GM19025 (cell line): Measurements from ENCODE around the gene TRIO.

Experiments used
- ATAC-seq: cut with Tn5 transposase; IDR thresholded peaks from one replicate; pipeline ENCODE4 v1.9.1; 2021; ENCODE audit warnings: mild to moderate bottlenecking, low read depth, moderate library complexity; ENCODE audit not compliant: unreplicated experiment

Gene TRIO

GRCh38 chr5:14439087-14439871, 296.1 kb downstream of the TRIO start:
- no peak for ATAC-seq

GRCh38 chr5:14440223-14440581, 297.1 kb downstream of the TRIO start:
- no peak for ATAC-seq

DNA sequence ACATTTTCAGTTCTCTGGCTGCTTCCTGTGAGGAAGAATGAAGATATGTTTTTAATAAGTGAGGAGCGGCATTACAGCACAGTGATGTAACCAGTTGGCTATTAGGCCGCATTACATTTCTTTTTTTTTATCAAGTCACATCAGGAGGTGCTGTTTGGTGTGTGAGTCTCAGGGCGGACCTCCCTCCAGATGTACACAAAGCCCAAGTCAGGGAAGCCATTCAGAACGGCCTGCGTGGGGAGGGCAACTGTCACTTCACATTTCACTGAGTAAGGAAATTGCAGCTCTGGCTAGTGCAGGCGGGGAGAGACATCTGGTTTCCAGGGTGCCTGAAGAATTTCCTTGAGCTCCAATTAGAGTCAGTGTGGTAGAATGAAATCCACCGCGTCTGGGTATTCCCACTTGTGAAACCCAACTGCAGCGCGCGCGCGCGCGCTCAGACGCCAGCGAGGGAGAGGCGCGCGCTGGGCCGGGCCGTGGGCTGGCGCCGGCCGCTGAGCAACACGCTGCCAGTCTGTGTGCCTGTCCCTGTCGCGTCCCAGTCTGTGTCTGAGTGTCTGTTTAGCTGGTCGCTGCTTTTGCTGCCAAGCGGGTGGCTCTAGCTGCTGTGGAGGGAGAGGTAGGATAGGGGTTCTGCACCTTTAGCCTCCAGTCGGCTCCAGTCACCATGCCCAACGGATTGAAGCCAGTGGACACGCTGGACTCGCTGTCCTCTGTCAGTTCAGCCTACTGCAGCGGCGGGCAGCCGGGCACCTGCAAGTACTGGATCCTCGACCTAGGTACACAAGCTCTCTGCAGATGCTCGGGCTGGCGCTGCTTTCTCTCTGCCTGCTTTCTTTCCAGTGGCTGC, 297.7 kb downstream of the TRIO start:
- no peak for ATAC-seq

- ATAC-seq = no peak
Observed at GRCh38 chr5:14441641-14442040, 298.5 kb downstream of the TRIO start.

- ATAC-seq = no peak
Observed at GRCh38 chr5:14442536-14442935, 299.4 kb downstream of the TRIO start.

DNA sequence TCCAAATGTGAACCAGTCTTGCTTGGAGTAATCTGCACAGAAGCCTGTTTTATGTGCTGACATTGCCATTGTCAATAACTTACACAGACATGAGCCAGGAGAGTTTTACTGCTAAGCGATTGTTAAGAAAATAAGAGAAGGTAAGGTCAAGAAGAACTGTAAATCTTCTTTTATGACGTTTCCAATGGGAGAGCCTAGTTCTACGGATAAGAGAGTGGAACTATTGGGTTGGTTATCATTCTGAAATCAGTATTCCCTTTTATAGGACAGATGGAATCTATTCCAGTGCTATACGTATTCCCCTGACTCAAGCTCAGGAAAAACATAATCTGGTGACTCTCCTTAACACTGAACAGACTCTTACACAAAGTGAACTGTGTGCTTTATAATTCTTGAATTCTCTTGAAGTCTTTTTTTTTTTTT, 300.5 kb downstream of the TRIO start:
- no peak for ATAC-seq

- no peak for ATAC-seq
Observed at GRCh38 chr5:14444161-14444560, 301.0 kb downstream of the TRIO start.

DNA sequence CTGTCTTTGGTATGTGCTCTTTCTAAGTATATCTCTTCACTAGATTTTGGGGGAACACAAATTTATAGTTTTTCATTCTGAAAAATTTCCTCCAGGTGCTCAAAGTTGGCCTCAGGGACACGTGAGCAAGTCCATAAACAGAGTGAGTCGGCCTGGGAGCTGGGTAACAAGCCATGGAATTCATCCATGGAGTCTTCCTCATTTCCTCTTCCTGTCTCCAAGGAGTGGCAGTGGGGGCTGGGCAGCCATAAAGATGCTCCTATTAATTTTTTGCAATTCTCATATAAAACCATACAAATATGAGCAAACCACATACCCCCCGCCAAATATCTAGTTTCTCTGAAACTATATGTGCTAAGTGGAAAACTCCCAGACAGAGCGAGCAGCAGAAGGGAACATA, 301.9 kb downstream of the TRIO start:
- no peak for ATAC-seq

DNA sequence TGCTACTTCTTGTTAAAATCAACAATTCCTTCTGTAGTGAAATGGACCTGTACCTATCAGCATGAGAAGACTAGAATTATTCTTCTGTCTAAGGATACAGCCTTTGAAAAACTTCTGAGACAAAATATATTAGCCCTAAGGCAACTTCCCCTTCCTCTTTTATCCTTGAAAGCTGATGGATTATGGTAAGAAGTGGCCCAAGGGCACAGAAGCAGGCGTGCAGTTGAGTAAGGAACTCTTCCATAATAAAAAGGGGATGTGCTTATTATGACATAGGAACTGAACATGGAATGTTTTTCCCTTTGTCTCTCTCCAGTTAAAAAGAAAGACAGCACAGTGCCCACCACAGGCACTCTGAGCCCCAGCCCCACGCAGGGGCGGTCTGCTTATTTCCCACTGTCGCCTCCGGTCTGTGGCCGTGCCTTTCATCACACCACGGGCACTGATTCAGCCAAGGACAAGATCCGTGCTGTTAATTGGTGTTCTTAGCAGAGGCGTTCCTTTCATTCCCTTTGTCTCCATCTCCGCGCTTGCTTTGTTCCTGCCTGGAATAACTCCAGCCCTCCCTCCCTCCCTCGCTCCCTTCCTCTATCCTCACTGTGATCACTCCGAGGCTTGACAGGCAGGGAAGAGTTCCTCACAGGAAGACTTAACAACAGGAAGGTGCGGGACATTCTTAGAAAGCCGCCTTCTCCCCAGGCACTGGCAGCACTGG, 302.6 kb downstream of the TRIO start:
- no peak for ATAC-seq

GRCh38 chr5:14447958-14448911, 305.1 kb downstream of the TRIO start:
- ATAC-seq = no peak

- ATAC-seq = no peak
Observed at GRCh38 chr5:14449052-14449661, 306.0 kb downstream of the TRIO start.

DNA sequence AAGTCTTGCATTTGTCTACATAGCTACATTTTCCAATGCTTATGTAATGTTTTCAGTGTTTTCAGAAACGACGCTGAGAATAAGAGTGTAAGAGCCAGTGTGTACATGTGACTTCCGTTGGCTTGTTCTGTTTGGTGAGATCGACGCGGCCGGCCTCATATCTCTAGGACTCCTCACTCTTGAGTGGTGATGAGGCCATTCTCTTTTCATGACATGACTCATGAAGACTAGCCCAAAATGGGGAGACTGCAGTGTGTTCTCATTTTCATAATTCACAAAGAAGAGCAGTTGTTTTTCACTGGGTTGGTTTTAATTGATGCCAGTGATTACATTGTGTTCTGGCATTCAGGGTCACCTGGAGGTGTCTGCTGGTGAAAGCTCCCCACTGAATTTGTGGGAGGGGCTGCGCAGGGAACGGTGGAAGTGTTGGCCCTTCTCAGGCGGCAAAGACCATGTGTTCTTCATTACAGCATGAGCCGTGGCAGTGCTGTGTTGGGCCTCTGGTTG, 306.9 kb downstream of the TRIO start:
- ATAC-seq = no peak

DNA sequence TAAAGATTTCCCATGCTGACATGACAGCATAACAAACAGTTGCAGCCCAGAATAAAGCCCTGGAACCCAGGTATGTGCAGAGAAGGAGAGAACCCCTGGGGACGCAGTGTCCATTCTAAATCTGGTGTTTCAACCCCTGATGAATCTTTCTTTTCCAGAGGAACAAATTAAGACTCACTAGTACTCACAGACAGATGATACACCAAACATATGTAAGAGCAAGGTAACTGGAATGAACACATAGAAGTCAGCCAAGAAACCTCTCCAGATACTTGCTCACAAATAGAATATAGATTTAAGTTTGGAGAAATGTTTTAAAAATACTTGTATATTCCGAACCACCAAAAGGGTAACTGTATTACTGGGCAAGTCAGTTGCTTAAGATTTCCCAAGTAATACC, 307.6 kb downstream of the TRIO start:
- ATAC-seq = no peak

GRCh38 chr5:14451871-14452270, 308.7 kb downstream of the TRIO start:
- ATAC-seq = no peak

GRCh38 chr5:14452685-14453454, 309.7 kb downstream of the TRIO start:
- ATAC-seq = no peak

GRCh38 chr5:14453481-14453880, 310.3 kb downstream of the TRIO start:
- ATAC-seq = no peak

GRCh38 chr5:14455814-14456321, 312.7 kb downstream of the TRIO start:
- no peak for ATAC-seq

- no peak for ATAC-seq
Observed at GRCh38 chr5:14457476-14457875, 314.3 kb downstream of the TRIO start.

GRCh38 chr5:14458414-14458813, 315.3 kb downstream of the TRIO start:
- no peak for ATAC-seq
